Ishikawa (cell line): ENCODE measurements around the gene TNFAIP1.

Experiments used
- MAX ChIP-seq: IDR thresholded peaks from 2 replicates; pipeline ENCODE4 v1.6.1; 2012
- RAD21 ChIP-seq: IDR thresholded peaks from 2 replicates; pipeline ENCODE4 v1.6.1; 2012; ENCODE audit warnings: low read depth
- REST ChIP-seq: IDR thresholded peaks from 2 replicates; pipeline ENCODE4 v1.6.1; 2012; ENCODE audit warnings: low read depth, mild to moderate bottlenecking

- TF ChIP-seq RAD21, result no peak
- TF ChIP-seq MAX, result no peak
- TF ChIP-seq REST, result no peak
These were observed 8.4 kb upstream of the TNFAIP1 start for GRCh38 chr17:28327031-28327607.
